Fibroblast of lung (primary cell): Measurements from ENCODE around the gene ICOSLG. TPM values are rescaled to one million over a fixed set of nuclear protein-coding genes. Genes with fewer than 3 reads are reported as not detected.

Source experiments
- DNase-seq, 2 donors: peaks; one replicate each; pipeline versions ENCODE4 v3.0.0 to v3.0.0-alpha.2; 2010; ENCODE audit warnings: low read depth in 2 of 2
- H2AFZ ChIP-seq: 2 replicates; pipeline ENCODE4 v1.5.1; 2012; ENCODE audit warnings: low read length, control low read depth, inconsistent platforms
- H3K27ac ChIP-seq: 2 replicates; pipeline ENCODE4 v1.5.1; 2011; ENCODE audit warnings: low read length, control low read depth; ENCODE audit not compliant: insufficient read depth
- H3K27me3 ChIP-seq: 2 replicates; pipeline ENCODE4 v1.5.1; 2011; ENCODE audit warnings: mild to moderate bottlenecking, low read length; ENCODE audit not compliant: control insufficient read depth, insufficient read depth
- H3K36me3 ChIP-seq: 2 replicates; pipeline ENCODE4 v1.5.1; 2011; ENCODE audit warnings: low read length; ENCODE audit not compliant: control insufficient read depth, insufficient read depth
- H3K4me1 ChIP-seq: 2 replicates; pipeline ENCODE4 v1.5.1; 2011; ENCODE audit warnings: low read length; ENCODE audit not compliant: control insufficient read depth, insufficient read depth; ENCODE audit errors: extremely low read depth
- H3K4me2 ChIP-seq: 2 replicates; pipeline ENCODE4 v1.5.1; 2011; ENCODE audit warnings: low read length, control low read depth; ENCODE audit not compliant: insufficient read depth; ENCODE audit errors: extremely low read depth
- H3K4me3 ChIP-seq, 4 experiments: fragments of 200-600 bp in 1 of 4; sonication (generic) in 1 of 4; replicated peaks in 1 of 4; 2 replicates each; pipeline ENCODE4 v1.5.1; 2011 to 2016; ENCODE audit warnings: low read length in 4 of 4, low read depth in 3 of 4, mild to moderate bottlenecking in 3 of 4, control low read depth in 2 of 4, inconsistent platforms in 1 of 4, mixed read lengths in 1 of 4; ENCODE audit not compliant: insufficient read depth in 1 of 4; ENCODE audit errors: control extremely low read depth in 1 of 4
- H3K79me2 ChIP-seq: 2 replicates; pipeline ENCODE4 v1.5.1; 2012; ENCODE audit warnings: mild to moderate bottlenecking, low read length, inconsistent platforms; ENCODE audit not compliant: control insufficient read depth, insufficient read depth
- H3K9ac ChIP-seq: 2 replicates; pipeline ENCODE4 v1.5.1; 2011; ENCODE audit warnings: mild to moderate bottlenecking, low read length, control low read depth; ENCODE audit not compliant: insufficient read depth
- H3K9me3 ChIP-seq: 2 replicates; pipeline ENCODE4 v1.5.1; 2012; ENCODE audit warnings: low read depth, low read length; ENCODE audit not compliant: control insufficient read depth, insufficient read depth
- H4K20me1 ChIP-seq: 2 replicates; pipeline ENCODE4 v1.5.1; 2011; ENCODE audit warnings: low read length; ENCODE audit not compliant: control insufficient read depth, insufficient read depth; ENCODE audit errors: extremely low read depth
- CTCF ChIP-seq, 2 donors: IDR thresholded peaks in 1 of 2; conservative IDR thresholded peaks in 1 of 2; 1 replicate in 1 of 2; 2 replicates in 1 of 2; pipeline ENCODE4 v1.5.1; 2011 to 2012; ENCODE audit warnings: low read length in 2 of 2, control low read depth in 1 of 2, inconsistent platforms in 1 of 2, low read depth in 1 of 2, mild to moderate bottlenecking in 1 of 2
- EZH2 ChIP-seq: IDR thresholded peaks from 2 replicates; pipeline ENCODE4 v1.5.1; 2012; ENCODE audit warnings: low read length, control low read depth, mild to moderate bottlenecking; ENCODE audit errors: missing control alignments
- polyA plus RNA-seq, 2 donors: library from polyadenylated mRNA; depleted of rRNA in 1 of 2; stranded (reverse) in 1 of 2; unstranded in 1 of 2; fragments of >200 nt; gene quantifications; 2 replicates each; pipeline ENCODE4 v1.2.1, GENCODE V29; 2011 to 2012; ENCODE audit warnings: missing spikeins in 1 of 2
- total RNA-seq: library from RNA; depleted of rRNA; stranded (reverse); fragments of >200 nt; gene quantifications from 2 replicates; pipeline ENCODE4 v1.2.1, GENCODE V29; 2014

Gene ICOSLG
- total and polyA plus RNA-seq, 2 donors (not counting 1 experiment from before 2014, with no cell fraction given), result under 0.01 TPM; not detected in 1

- DNase-seq, result no peak
- no peaks in the 10 kb centered on the region for H3K4me1 ChIP-seq
- H3K4me2 ChIP-seq, result no peak overlapping the region
- H3K79me2 ChIP-seq, result no peaks in the 10 kb centered on the region
- H3K9ac ChIP-seq, result no peak overlapping the region
- H3K27me3 ChIP-seq, result peaks cover 2% of the 10 kb centered on the region
- TF ChIP-seq EZH2 (no peak), CTCF (conservative IDR thresholded peaks at IDR 0.05 in 1 of 2, IDR thresholded peaks at IDR 0.05 in 1 of 2; ENCODE audit: low read depth in 1 of 2, low read length in 2 of 2) (no peak)
- no peak overlapping the region for H2AFZ ChIP-seq
- no peaks in the 10 kb centered on the region for H3K9me3 ChIP-seq
- H4K20me1 ChIP-seq, result no peaks in the 10 kb centered on the region
- no peak overlapping the region for H3K27ac ChIP-seq
- H3K36me3 ChIP-seq, result no peaks in the 10 kb centered on the region
- H3K4me3 ChIP-seq, result no peak overlapping the region
Observed at GRCh38 chr21:44271558-44272283, 31.0 kb upstream of the ICOSLG start.

- H3K9me3 ChIP-seq, result no peaks in the 10 kb centered on the region
- no peaks in the 10 kb centered on the region for H3K36me3 ChIP-seq
- H3K27me3 ChIP-seq, result no peaks in the 10 kb centered on the region
- no peak overlapping the region for H2AFZ ChIP-seq
- H3K4me1 ChIP-seq, result no peaks in the 10 kb centered on the region
- H3K9ac ChIP-seq, result no peak overlapping the region
- H3K79me2 ChIP-seq, result no peaks in the 10 kb centered on the region
- DNase-seq, result no peak
- no peak overlapping the region for H3K4me2 ChIP-seq
- no peak overlapping the region for H3K4me3 ChIP-seq
- no peaks in the 10 kb centered on the region for H4K20me1 ChIP-seq
- H3K27ac ChIP-seq, result no peak overlapping the region
- TF ChIP-seq EZH2 (no peak), CTCF (conservative IDR thresholded peaks at IDR 0.05 in 1 of 2, IDR thresholded peaks at IDR 0.05 in 1 of 2; ENCODE audit: low read depth in 1 of 2, low read length in 2 of 2) (no peak)
Observed at GRCh38 chr21:44269090-44269489, 28.3 kb upstream of the ICOSLG start.

GRCh38 chr21:44267655-44268142 is 27.0 kb upstream of the ICOSLG start:
- Histone ChIP-seq H2AFZ (no peak overlapping the region), H3K27me3 (no peaks in the 10 kb centered on the region), H4K20me1 (no peaks in the 10 kb centered on the region), H3K36me3 (no peaks in the 10 kb centered on the region), H3K9ac (no peak overlapping the region), H3K27ac (no peak overlapping the region), H3K4me1 (no peaks in the 10 kb centered on the region), H3K79me2 (no peaks in the 10 kb centered on the region), H3K9me3 (no peaks in the 10 kb centered on the region), H3K4me3 (no peak overlapping the region), H3K4me2 (no peak overlapping the region)
- DNase-seq, result peak in 1 of 2 donors; percentile 3
- no peak for TF ChIP-seq CTCF (conservative IDR thresholded peaks at IDR 0.05 in 1 of 2, IDR thresholded peaks at IDR 0.05 in 1 of 2; ENCODE audit: low read depth in 1 of 2, low read length in 2 of 2)
- TF ChIP-seq EZH2, result no peak
